Stimulated activated CD8-positive, alpha-beta memory T cell treated with anti-CD3 and anti-CD28 coated beads, Interleukin-7, amount 100 ng/mL, for 4 hours (primary cell): Measurements from ENCODE around the gene METTL13.

Source experiments
- DNase-seq, 2 donors: peaks; one replicate each; pipeline ENCODE4 v3.0.0-alpha.2; 2020; ENCODE audit warnings: low read depth in 2 of 2

The METTL13 gene

GRCh38 chr1:171802207-171802606 lies 20.7 kb downstream of the METTL13 start:
- no peak for DNase-seq

- no peak for DNase-seq
These were observed 21.6 kb downstream of the METTL13 start for GRCh38 chr1:171803045-171803444.

GRCh38 chr1:171803461-171804022 lies 22.1 kb downstream of the METTL13 start:
- no peak for DNase-seq

GRCh38 chr1:171805395-171806115 lies 24.1 kb downstream of the METTL13 start:
- no peak for DNase-seq

GRCh38 chr1:171807556-171807955 lies 26.1 kb downstream of the METTL13 start:
- no peak for DNase-seq

GRCh38 chr1:171809834-171810233 lies 28.4 kb downstream of the METTL13 start:
- DNase-seq: no peak

- no peak for DNase-seq
These were observed 30.2 kb downstream of the METTL13 start for GRCh38 chr1:171811672-171812071.

- DNase-seq: no peak
These were observed 33.2 kb downstream of the METTL13 start for GRCh38 chr1:171814692-171815091.

GRCh38 chr1:171816300-171816901 lies 34.9 kb downstream of the METTL13 start:
- no peak for DNase-seq

- peak in 1 of 2 donors; percentile 13 for DNase-seq
These were observed 36.2 kb downstream of the METTL13 start for GRCh38 chr1:171817511-171818265.

GRCh38 chr1:171819946-171820345 lies 38.5 kb downstream of the METTL13 start:
- DNase-seq: no peak

- DNase-seq: no peak
These were observed 45.5 kb downstream of the METTL13 start for GRCh38 chr1:171826973-171827372.

- no peak for DNase-seq
These were observed 47.3 kb downstream of the METTL13 start for GRCh38 chr1:171828794-171829193.

GRCh38 chr1:171833091-171833825 lies 51.8 kb downstream of the METTL13 start:
- DNase-seq: no peak

GRCh38 chr1:171834821-171835220 lies 53.4 kb downstream of the METTL13 start:
- DNase-seq: no peak

- DNase-seq: no peak
These were observed 54.4 kb downstream of the METTL13 start for GRCh38 chr1:171835891-171836290.

- DNase-seq: peak; percentile 44 to 73
These were observed 59.8 kb downstream of the METTL13 start, which contains the start of gene DNM3 for GRCh38 chr1:171841050-171841910. TSS of gene DNM3 (plus strand) at chr1:171841498. CDS start at chr1:171841657, 159 bp downstream.

- no peak for DNase-seq
These were observed 60.7 kb downstream of the METTL13 start for GRCh38 chr1:171841931-171842761.

GRCh38 chr1:171844381-171844780 lies 62.9 kb downstream of the METTL13 start:
- no peak for DNase-seq

GRCh38 chr1:171845998-171846397 lies 64.5 kb downstream of the METTL13 start:
- no peak for DNase-seq
